GM23338 (cell line): Measurements from ENCODE around the gene TFF1. TPM values are rescaled to one million over a fixed set of nuclear protein-coding genes. Genes with fewer than 3 reads are reported as not detected.

ENCODE experiments used
- ATAC-seq: fragments of 200-7000 bp; cut with Tn5 transposase; 3 replicates; pipeline ENCODE4 v1.9.1; 2020
- DNase-seq: peaks from one replicate; pipeline ENCODE4 v3.0.0-alpha.2; 2015; ENCODE audit warnings: low spot score
- H2AFZ ChIP-seq: fragments of 200-600 bp; sonication (generic); 2 replicates; pipeline ENCODE4 v1.8.0; 2016; ENCODE audit warnings: antibody characterized with exemption, mild to moderate bottlenecking, moderate library complexity
- H3F3A ChIP-seq: fragments of 200-600 bp; sonication (generic); replicated peaks from 2 replicates; pipeline ENCODE4 v1.8.0; 2017; ENCODE audit warnings: antibody characterized with exemption, mixed run types, low read depth
- H3K27ac ChIP-seq: fragments of 200-600 bp; sonication (generic); 2 replicates; pipeline ENCODE4 v1.6.1; 2016; ENCODE audit warnings: low read depth
- H3K27me3 ChIP-seq: fragments of 200-600 bp; sonication (generic); 2 replicates; pipeline ENCODE4 v1.8.0; 2016; ENCODE audit warnings: mild to moderate bottlenecking, mixed run types, moderate library complexity; ENCODE audit not compliant: insufficient read depth
- H3K36me3 ChIP-seq: fragments of 200-600 bp; sonication (generic); 2 replicates; pipeline ENCODE4 v1.8.0; 2016; ENCODE audit warnings: mild to moderate bottlenecking; ENCODE audit not compliant: insufficient read depth
- H3K4me1 ChIP-seq: fragments of 200-600 bp; sonication (generic); 2 replicates; pipeline ENCODE4 v1.8.0; 2016; ENCODE audit warnings: mild to moderate bottlenecking, moderate library complexity; ENCODE audit not compliant: insufficient read depth
- H3K4me2 ChIP-seq: fragments of 200-600 bp; sonication (generic); 2 replicates; pipeline ENCODE4 v1.7.1; 2017; ENCODE audit warnings: mixed run types
- H3K4me3 ChIP-seq: fragments of 200-600 bp; sonication (generic); 2 replicates; pipeline ENCODE4 v1.6.1; 2016; ENCODE audit warnings: mixed run types
- H3K79me2 ChIP-seq: fragments of 200-600 bp; sonication (generic); replicated peaks from 2 replicates; pipeline ENCODE4 v1.8.0; 2017; ENCODE audit warnings: mild to moderate bottlenecking; ENCODE audit not compliant: insufficient read depth
- H3K9me2 ChIP-seq: fragments of 200-600 bp; sonication (generic); 2 replicates; pipeline ENCODE4 v1.8.0; 2017; ENCODE audit not compliant: insufficient read depth
- H4K20me1 ChIP-seq: fragments of 200-600 bp; sonication (generic); replicated peaks from 2 replicates; pipeline ENCODE4 v1.8.0; 2017; ENCODE audit warnings: mild to moderate bottlenecking; ENCODE audit not compliant: insufficient read depth
- H3K27ac Mint-ChIP-seq: 2 replicates; pipeline ENCODE4 v1.8.0; 2020; ENCODE audit warnings: inconsistent platforms, mild to moderate bottlenecking, moderate library complexity, mixed read lengths
- H3K27me3 Mint-ChIP-seq: 3 replicates; pipeline ENCODE4 v1.8.0; 2022; ENCODE audit warnings: low read depth, mild to moderate bottlenecking, moderate library complexity, mixed read lengths, inconsistent platforms; ENCODE audit not compliant: insufficient read depth, poor library complexity
- H3K36me3 Mint-ChIP-seq: 3 replicates; pipeline ENCODE4 v1.8.0; 2021; ENCODE audit warnings: low read depth, mild to moderate bottlenecking, inconsistent platforms, moderate library complexity, mixed read lengths
- H3K4me1 Mint-ChIP-seq: 3 replicates; pipeline ENCODE4 v1.8.0; 2020; ENCODE audit warnings: mild to moderate bottlenecking, inconsistent platforms, mixed read lengths
- H3K4me3 Mint-ChIP-seq: 3 replicates; pipeline ENCODE4 v1.8.0; 2021; ENCODE audit warnings: moderate library complexity, mild to moderate bottlenecking, inconsistent platforms, mixed read lengths
- H3K9me3 Mint-ChIP-seq: 3 replicates; pipeline ENCODE4 v1.8.0; 2020; ENCODE audit warnings: moderate library complexity, mild to moderate bottlenecking, inconsistent platforms, mixed read lengths
- CTCF ChIP-seq, 2 experiments: fragments of 200-600 bp in 1 of 2; sonication (generic) in 1 of 2; conservative IDR thresholded peaks; 2 replicates each; pipeline versions ENCODE4 v1.5.1 to v1.6.1; 2016 to 2017; ENCODE audit warnings: antibody characterized with exemption in 2 of 2, low read depth in 2 of 2, mild to moderate bottlenecking in 2 of 2, moderate library complexity in 1 of 2
- ETS1 ChIP-seq: IDR thresholded peaks from 2 replicates; pipeline ENCODE4 v1.6.1; 2016; ENCODE audit warnings: antibody characterized with exemption
- EZH2 ChIP-seq: fragments of 200-600 bp; sonication (generic); IDR thresholded peaks from one replicate; pipeline ENCODE4 v1.8.0; 2017; ENCODE audit warnings: antibody characterized with exemption, mild to moderate bottlenecking, low read depth; ENCODE audit not compliant: unreplicated experiment
- EZH2phosphoT487 ChIP-seq: fragments of 200-600 bp; sonication (generic); IDR thresholded peaks from one replicate; pipeline ENCODE4 v1.8.1; 2018; ENCODE audit warnings: antibody characterized with exemption; ENCODE audit not compliant: unreplicated experiment
- NANOG ChIP-seq: IDR thresholded peaks from 2 replicates; pipeline ENCODE4 v1.6.1; 2016; ENCODE audit warnings: antibody characterized with exemption, borderline replicate concordance
- REST ChIP-seq: IDR thresholded peaks from one replicate; pipeline ENCODE4 v1.6.1; 2018; ENCODE audit warnings: antibody characterized with exemption; ENCODE audit not compliant: unreplicated experiment
- STAT1 ChIP-seq: IDR thresholded peaks from one replicate; pipeline ENCODE4 v1.6.1; 2016; ENCODE audit warnings: antibody characterized with exemption; ENCODE audit not compliant: unreplicated experiment
- ZNF114 ChIP-seq: fragments of 250-450 bp; sonication (Bioruptor Pico); IDR thresholded peaks from 2 replicates; pipeline ENCODE4 v1.5.0; 2020; ENCODE audit warnings: mild to moderate bottlenecking, moderate library complexity
- ZNF331 ChIP-seq: fragments of 250-450 bp; sonication (Bioruptor Pico); IDR thresholded peaks from 2 replicates; pipeline ENCODE4 v1.5.0; 2020; ENCODE audit warnings: low read depth, mild to moderate bottlenecking, moderate library complexity
- ZNF462 ChIP-seq: fragments of 250-450 bp; sonication (Bioruptor Pico); IDR thresholded peaks from 2 replicates; pipeline ENCODE4 v1.5.0; 2020; ENCODE audit warnings: mild to moderate bottlenecking, moderate library complexity
- polyA plus RNA-seq: library from polyadenylated mRNA; unstranded; fragments of >200 nt; fragmentation: Nextera tagmentation; extraction: Ambion mirVana; gene quantifications from 2 replicates; pipeline ENCODE4 v1.2.1, GENCODE V29; 2016
- total RNA-seq: library from RNA; depleted of rRNA; stranded (reverse); fragments of >200 nt; shearing (Covaris generic); gene quantifications from 2 replicates; pipeline ENCODE4 v1.2.3, GENCODE V29; 2014

The TFF1 gene
- total and polyA plus RNA-seq, 2 experiments from 2014 or later, result not detected

GRCh38 chr21:42397746-42398394, 31.5 kb upstream of the TFF1 start (continued):
- TF ChIP-seq ZNF331 (CRISPR knock-in tag), result no peak
- TF ChIP-seq EZH2, result no peak
- TF ChIP-seq ZNF462, result no peak
- TF ChIP-seq ZNF114 (CRISPR knock-in tag), result no peak

GRCh38 chr21:42396799-42397745, 30.7 kb upstream of the TFF1 start:
- Histone ChIP-seq H3K4me3 (no peak overlapping the region), H3K9me2 (0 out of 2 replicates have a peak, but pooled peaks cover 3% of the 10 kb centered on the region), H3K79me2 (no peaks in the 10 kb centered on the region), H3K27me3 (no peaks in the 10 kb centered on the region), H3K4me2 (no peak overlapping the region), H3K27ac (no peak overlapping the region), H3F3A (no peaks in the 10 kb centered on the region), H4K20me1 (no peaks in the 10 kb centered on the region), H2AFZ (no peak overlapping the region), H3K36me3 (no peaks in the 10 kb centered on the region), H3K4me1 (no peaks in the 10 kb centered on the region)
- Mint-ChIP-seq H3K27me3 (peaks cover 5% of the 10 kb centered on the region), H3K4me1 (peaks cover 3% of the 10 kb centered on the region; the same call in 1 of the 3 replicates), H3K4me3 (no peak overlapping the region), H3K9me3 (peaks cover 5% of the 10 kb centered on the region; the same call in 1 of the 3 replicates), H3K27ac (no peak overlapping the region), H3K36me3 (no peaks in the 10 kb centered on the region; the same call in 1 of the 3 replicates)
- no peak for DNase-seq
- no peak for ATAC-seq
- TF ChIP-seq EZH2phosphoT487, result no peak
- no peak for TF ChIP-seq CTCF (conservative IDR thresholded peaks at IDR 0.05; ENCODE audit: low read depth in 2 of 2)
- TF ChIP-seq STAT1, result no peak
- no peak for TF ChIP-seq NANOG
- no peak for TF ChIP-seq ETS1
- no peak for TF ChIP-seq EZH2
- no peak for TF ChIP-seq REST
